ACC112 (cell line): ENCODE measurements around the gene KRTAP4-6.
"Not testable (repeated sequence)": the region's sequence is repeated elsewhere in the genome, so short reads cannot be mapped to it uniquely, and the experiment has no call there.

Source experiments
- H2AFZ ChIP-seq: fragments of 200-600 bp; sonication (generic); one replicate; pipeline ENCODE4 v1.6.0; 2017; ENCODE audit warnings: antibody characterized with exemption, low read length; ENCODE audit not compliant: unreplicated experiment
- H3K27ac ChIP-seq: fragments of 200-600 bp; sonication (generic); 2 replicates; pipeline ENCODE4 v1.5.1; 2014; ENCODE audit warnings: low read depth, mild to moderate bottlenecking, antibody characterized with exemption, low read length, moderate library complexity
- H3K27me3 ChIP-seq: fragments of 200-600 bp; sonication (generic); 2 replicates; pipeline ENCODE4 v1.6.1; 2014; ENCODE audit warnings: mild to moderate bottlenecking, antibody characterized with exemption, low read length, moderate library complexity, mixed read lengths; ENCODE audit not compliant: insufficient read depth
- H3K36me3 ChIP-seq: fragments of 200-600 bp; sonication (generic); 2 replicates; pipeline ENCODE4 v1.6.1; 2016; ENCODE audit warnings: mild to moderate bottlenecking, antibody characterized with exemption, low read length, moderate library complexity, mixed read lengths; ENCODE audit not compliant: insufficient read depth
- H3K4me1 ChIP-seq: fragments of 200-600 bp; sonication (generic); one replicate; pipeline ENCODE4 v1.6.1; 2016; ENCODE audit warnings: low read length, mixed read lengths; ENCODE audit not compliant: insufficient read depth, unreplicated experiment, control insufficient read depth
- H3K4me3 ChIP-seq: fragments of 200-600 bp; sonication (generic); 2 replicates; pipeline ENCODE4 v1.5.1; 2014; ENCODE audit warnings: mild to moderate bottlenecking, low read depth, low read length
- H3K79me2 ChIP-seq: fragments of 200-600 bp; sonication (generic); one replicate; pipeline ENCODE4 v1.6.0; 2016; ENCODE audit warnings: low read length; ENCODE audit not compliant: control insufficient read depth, unreplicated experiment, insufficient read depth

The KRTAP4-6 gene

GRCh38 chr17:41121742-41122141 lies 18.6 kb downstream of the KRTAP4-6 start:
- Histone ChIP-seq H3K27me3 (no peaks in the 10 kb centered on the region), H3K4me1 (no peaks in the 10 kb centered on the region), H2AFZ (no peak overlapping the region), H3K4me3 (no peak overlapping the region), H3K36me3 (no peaks in the 10 kb centered on the region), H3K79me2 (no peaks in the 10 kb centered on the region), H3K27ac (no peak overlapping the region)

- H3K4me3 ChIP-seq, H3K36me3 ChIP-seq, H3K4me1 ChIP-seq, H3K79me2 ChIP-seq, H3K27me3 ChIP-seq, H3K27ac ChIP-seq, H2AFZ ChIP-seq: not testable (repeated sequence)
These were observed 20.4 kb downstream of the KRTAP4-6 start for GRCh38 chr17:41119696-41120690.

- Histone ChIP-seq H2AFZ (no peak overlapping the region), H3K4me1 (no peaks in the 10 kb centered on the region), H3K27me3 (no peaks in the 10 kb centered on the region), H3K36me3 (no peaks in the 10 kb centered on the region), H3K79me2 (no peaks in the 10 kb centered on the region), H3K27ac (no peak overlapping the region), H3K4me3 (no peak overlapping the region)
These were observed 21.6 kb downstream of the KRTAP4-6 start for GRCh38 chr17:41118721-41119120.

GRCh38 chr17:41117846-41118386 lies 22.4 kb downstream of the KRTAP4-6 start, which contains the start of gene KRTAP4-11:
TSS of gene KRTAP4-11 (minus strand) at chr17:41118373. CDS start at chr17:41118315, 58 bp downstream.
- not testable (repeated sequence) for H3K79me2 ChIP-seq, H3K27ac ChIP-seq, H3K4me1 ChIP-seq, H3K36me3 ChIP-seq, H3K27me3 ChIP-seq, H2AFZ ChIP-seq, H3K4me3 ChIP-seq

- Histone ChIP-seq H3K27ac (no peak overlapping the region), H3K4me1 (no peaks in the 10 kb centered on the region), H3K36me3 (0 out of 2 replicates have a peak, but pooled peaks cover 3% of the 10 kb centered on the region), H3K27me3 (no peaks in the 10 kb centered on the region), H3K79me2 (no peaks in the 10 kb centered on the region), H2AFZ (no peak overlapping the region), H3K4me3 (no peak overlapping the region)
These were observed 24.0 kb downstream of the KRTAP4-6 start for GRCh38 chr17:41116297-41116696.

GRCh38 chr17:41111151-41111885 lies 29.0 kb downstream of the KRTAP4-6 start:
- Histone ChIP-seq H3K36me3 (0 out of 2 replicates have a peak, but pooled peaks cover 3% of the 10 kb centered on the region), H3K79me2 (no peaks in the 10 kb centered on the region), H2AFZ (no peak overlapping the region), H3K27me3 (no peaks in the 10 kb centered on the region), H3K27ac (no peak overlapping the region), H3K4me1 (no peaks in the 10 kb centered on the region), H3K4me3 (no peak overlapping the region)

- H3K4me1 ChIP-seq, H3K79me2 ChIP-seq, H3K36me3 ChIP-seq, H3K27me3 ChIP-seq, H3K4me3 ChIP-seq, H3K27ac ChIP-seq, H2AFZ ChIP-seq: not testable (repeated sequence)
These were observed 31.5 kb downstream of the KRTAP4-6 start for GRCh38 chr17:41108728-41109386.

GRCh38 chr17:41107941-41108450 lies 32.3 kb downstream of the KRTAP4-6 start:
- Histone ChIP-seq H3K4me1 (peaks cover 12% of the 10 kb centered on the region), H3K36me3 (0 out of 2 replicates have a peak, but pooled peaks cover 3% of the 10 kb centered on the region), H3K4me3 (no peak overlapping the region), H3K27me3 (no peaks in the 10 kb centered on the region), H2AFZ (no peak overlapping the region), H3K79me2 (no peaks in the 10 kb centered on the region), H3K27ac (no peak overlapping the region)

- Histone ChIP-seq H3K27ac (peak within 1 kb of the TSS; percentile 50), H3K4me1 (peaks cover 12% of the 10 kb centered on the region)
- H3K4me3 ChIP-seq, H3K27me3 ChIP-seq, H3K79me2 ChIP-seq, H2AFZ ChIP-seq, H3K36me3 ChIP-seq: not testable (repeated sequence)
These were observed 35.0 kb downstream of the KRTAP4-6 start, which contains the start of gene KRTAP4-9 for GRCh38 chr17:41105347-41105746. TSS of gene KRTAP4-9 (plus strand) at chr17:41105389. CDS start at chr17:41105389, 0 bp downstream.
